Head of caudate nucleus (tissue), 42 donors: ENCODE measurements around the gene DESI2.
"Not testable (repeated sequence)": the region's sequence is repeated elsewhere in the genome, so short reads cannot be mapped to it uniquely, and the experiment has no call there.

Experiments used
- DNase-seq, 42 donors: peaks; one replicate each; pipeline versions ENCODE4 v3.0.0 to v3.0.0-alpha.2; 2020 to 2021; ENCODE audit warnings: mixed read lengths in 7 of 42
- intact Hi-C: fragments of 100-400 bp; cut with DNase I; formaldehyde crosslinking; loops from one replicate; pipeline ENCODE4 v1.15.0; 2022

The DESI2 gene

DNA sequence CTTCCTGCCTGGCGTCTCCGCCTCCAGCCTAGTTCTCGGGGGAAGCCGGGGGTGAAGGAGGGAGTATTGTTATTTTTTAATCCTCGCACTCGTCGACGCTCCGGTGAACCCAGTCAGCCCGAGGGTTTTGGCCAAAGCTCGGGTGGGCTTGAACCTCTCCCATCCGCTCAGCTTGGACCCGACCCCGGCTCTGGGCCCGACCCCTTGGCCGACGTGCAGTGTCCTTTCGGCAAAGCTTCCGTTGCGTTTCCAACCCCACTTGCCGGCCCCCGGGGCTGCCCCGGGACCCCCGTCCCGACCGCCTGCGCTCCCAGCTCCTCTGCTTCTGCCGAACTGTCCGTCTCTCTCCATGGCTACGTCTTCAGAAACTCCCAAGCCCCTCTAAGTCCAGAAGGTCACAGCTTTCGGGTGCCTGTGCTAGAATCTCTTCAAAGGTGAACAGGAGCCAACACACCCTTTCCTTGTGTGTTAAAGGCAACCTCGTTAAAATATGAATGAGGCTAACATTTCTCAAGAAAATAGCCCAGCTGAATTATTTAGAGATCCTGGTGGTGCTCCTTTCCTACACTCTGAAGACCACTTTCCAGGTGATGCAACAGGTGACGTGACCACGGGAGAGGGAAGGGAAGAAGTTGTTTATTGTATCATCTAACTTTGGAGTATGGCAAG, 647 bp downstream of the DESI2 start:
- peak in 8 of 42 donors; percentile 12 to 56 (median 26) for DNase-seq
- intact Hi-C loops, result loop anchor here (2.0 to 5.0 kb wide), 4 partner anchors 51 to 1914 kb away; partner anchors contain the start of genes CNST, COX20 and TFB2M

DNA sequence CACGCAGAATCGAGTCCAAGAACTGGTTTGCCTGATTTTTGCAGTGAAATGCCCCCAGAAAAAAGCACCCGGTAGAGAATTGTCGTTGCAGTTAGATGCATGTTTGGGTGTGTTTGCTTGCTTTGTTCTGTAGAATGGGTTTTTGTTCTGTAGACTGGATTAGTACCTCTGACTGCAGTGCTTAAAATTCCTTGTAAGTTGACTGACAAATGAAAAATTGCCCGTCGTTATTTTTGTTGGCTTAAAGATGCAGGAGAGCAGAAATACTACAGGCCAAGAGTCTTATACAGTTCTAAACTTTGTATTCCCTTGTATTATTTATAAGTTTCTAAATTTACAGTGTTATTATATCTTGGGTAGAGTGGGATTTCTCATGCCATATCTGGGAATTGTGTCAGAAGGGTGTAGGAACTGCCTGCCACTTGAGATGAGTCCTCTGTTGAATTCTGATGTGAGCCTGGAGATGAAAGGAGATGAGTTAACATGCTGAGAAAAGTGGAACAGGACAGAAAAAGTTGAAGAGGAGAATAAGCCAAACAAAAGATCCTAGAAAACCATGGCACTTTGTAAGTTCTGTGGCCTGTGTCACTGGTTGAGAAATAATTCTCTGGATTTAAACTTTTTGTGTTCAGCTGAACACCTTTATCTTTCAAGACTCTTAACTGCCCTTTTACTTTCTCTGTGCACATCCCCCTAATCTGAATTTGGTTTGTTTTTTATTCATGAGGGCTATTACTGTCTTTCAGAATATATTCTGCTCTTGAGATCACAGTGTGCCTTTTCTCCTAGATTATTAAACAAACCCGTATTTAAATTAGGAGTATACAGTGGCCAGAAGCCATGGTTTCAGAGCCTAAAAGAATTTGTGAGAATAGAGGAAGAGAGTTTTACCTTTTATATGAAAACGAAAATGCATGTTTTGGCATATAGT, 1.4 kb downstream of the DESI2 start:
- DNase-seq, result no peak
- intact Hi-C loops, result loop anchor here (5.0 kb wide), 3 partner anchors 52 to 1913 kb away; partner anchors contain the start of genes CNST and TFB2M

DNA sequence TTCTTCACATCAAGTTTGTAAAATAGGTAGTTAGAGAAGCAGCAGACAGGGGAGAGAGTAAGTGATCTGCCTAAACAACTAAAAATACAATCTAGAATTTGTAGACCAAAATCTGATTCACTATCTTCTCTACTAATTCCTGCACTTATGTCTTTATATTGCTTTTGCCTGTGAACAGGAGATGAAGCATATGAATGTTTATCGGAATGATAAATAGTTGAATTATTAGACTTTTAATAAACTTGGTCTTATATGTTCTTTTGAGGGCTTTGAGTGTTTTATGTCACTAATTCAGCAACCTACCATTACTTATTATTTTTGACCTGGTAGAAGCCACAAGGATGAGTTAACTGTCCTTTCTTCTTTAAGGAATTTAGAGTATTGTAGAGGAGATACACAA, 2.3 kb downstream of the DESI2 start:
- intact Hi-C loops, result no loop called here
- no peak for DNase-seq

DNA sequence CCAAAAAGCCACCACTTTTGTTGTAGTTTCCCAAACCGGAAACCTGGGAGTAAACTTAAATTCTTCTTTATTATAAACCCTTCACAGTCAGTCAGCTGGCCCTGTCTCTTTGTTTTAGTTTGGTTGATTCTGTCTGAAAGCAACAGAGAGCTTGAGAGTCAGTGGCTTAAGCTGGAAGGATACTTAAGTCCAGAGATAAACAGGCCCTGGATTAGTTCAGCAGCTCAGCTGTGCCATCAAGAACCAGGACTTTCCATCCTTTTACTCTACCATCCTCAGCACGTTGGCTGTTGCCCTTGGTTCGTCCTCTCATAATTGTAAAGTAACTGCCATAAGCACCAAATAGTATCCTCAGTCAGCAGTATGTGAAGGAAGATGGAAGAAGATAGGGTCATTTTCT, 4.5 kb downstream of the DESI2 start:
- DNase-seq, result no peak
- intact Hi-C loops, result no loop called here

DNA sequence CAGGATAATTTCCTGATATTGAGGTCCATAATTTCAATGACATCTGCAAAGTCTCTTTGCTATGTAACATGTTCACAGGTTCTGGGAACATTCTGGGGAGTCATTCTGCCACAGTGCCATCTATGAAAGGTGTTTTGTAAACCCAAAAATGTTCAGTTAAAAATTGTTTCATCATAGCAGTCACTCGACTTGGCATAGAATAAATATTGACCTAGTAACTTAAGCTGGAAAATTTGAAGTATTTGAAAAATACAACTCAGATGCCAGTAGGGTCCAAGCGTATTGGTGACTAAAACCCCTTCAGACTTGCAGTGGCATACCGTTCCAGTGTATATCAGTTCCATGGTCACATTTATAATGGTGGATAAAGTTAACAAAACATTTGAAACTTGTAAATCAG, 6.8 kb downstream of the DESI2 start:
- no peak for DNase-seq
- intact Hi-C loops, result no loop called here

DNA sequence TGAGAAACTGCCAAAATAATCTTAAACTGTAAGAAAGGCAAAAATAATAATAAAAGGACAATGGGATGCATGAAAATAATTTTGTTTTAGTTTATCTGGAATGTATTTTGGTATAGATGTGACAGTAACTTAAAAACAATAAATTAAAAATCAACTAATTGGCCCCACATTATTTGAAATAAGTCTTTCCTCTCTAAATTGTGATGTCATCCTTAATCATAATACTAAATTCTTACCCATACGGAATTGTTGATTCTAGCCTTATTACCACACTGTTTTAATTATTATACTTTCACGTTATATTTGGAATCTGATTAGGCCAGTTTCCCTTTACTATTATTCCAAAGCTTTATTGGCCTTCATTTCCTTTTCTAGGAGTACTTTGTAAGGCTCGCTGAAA, 7.7 kb downstream of the DESI2 start:
- intact Hi-C loops, result no loop called here
- no peak for DNase-seq

DNA sequence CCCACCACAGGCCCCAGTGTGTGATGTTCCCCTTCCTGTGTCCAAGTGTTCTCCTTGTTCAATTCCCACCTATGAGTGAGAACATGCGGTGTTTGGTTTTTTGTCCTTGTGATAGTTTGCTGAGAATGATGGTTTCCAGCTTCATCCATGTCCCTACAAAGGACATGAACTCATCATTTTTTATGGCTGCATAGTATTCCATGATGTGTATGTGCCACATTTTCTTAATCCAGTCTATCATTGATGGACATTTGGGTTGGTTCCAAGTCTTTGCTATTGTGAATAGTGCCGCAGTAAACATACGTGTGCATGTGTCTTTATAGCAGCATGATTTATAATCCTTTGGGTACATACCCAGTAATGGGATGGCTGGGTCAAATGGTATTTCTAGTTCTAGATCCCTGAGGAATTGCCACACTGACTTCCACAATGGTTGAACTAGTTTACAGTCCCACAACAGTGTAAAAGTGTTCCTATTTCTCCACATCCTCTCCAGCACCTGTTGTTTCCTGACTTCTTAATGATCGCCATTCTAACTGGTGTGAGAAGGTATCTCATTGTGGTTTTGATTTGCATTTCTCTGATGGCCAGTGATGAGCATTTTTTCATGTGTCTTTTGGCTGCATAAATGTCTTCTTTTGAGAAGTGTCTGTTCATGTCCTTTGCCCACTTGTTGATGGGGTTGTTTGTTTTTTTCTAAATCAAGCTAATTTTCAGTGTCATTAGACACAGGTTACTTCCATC, 8.8 kb downstream of the DESI2 start:
- DNase-seq, result not testable (repeated sequence)

DNA sequence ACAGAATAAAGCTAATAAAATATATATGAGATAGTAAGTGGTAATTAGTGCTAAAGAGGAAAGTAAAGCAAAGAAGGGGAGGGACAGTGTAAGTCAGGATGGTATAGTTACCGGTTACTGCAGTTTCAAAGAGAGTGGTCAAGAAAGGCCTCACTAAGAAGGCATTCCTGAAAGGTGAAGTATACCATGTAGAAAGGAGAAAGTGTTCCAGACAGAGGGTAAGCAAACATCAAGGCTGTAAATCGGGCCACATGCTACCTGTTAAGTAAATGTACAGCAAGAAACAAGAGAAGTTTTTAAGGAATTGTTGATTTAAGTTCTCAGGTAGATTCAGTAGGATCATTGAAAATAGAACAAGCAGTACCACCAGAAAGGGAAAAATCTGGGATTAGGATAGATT, 9.7 kb downstream of the DESI2 start:
- no peak for DNase-seq

More for the DNA sequence above, 8.8 kb downstream of the DESI2 start:
- intact Hi-C loops, result not testable (repeated sequence)

DNA sequence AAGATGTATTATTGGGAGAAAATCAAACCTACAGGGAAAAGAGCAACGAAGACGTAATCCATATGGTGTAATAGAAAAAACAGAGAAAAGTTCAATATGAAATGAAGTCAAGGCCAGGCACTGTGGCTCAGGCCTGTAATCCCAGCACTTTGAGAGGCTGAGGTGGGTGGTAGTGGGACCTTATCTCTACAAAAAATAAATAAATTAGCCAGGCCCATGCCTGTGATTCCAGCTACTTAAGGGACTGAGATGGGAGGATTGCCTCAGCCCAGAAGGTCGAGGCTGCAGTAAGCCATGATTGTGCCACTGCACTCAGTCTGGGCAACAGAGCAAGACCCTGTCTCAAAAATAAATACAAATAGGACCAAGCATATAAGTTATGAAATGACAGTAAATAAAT, 11.4 kb downstream of the DESI2 start:
- intact Hi-C loops, result no loop called here
- DNase-seq, result no peak

More for the DNA sequence above, 9.7 kb downstream of the DESI2 start:
- intact Hi-C loops, result no loop called here

DNA sequence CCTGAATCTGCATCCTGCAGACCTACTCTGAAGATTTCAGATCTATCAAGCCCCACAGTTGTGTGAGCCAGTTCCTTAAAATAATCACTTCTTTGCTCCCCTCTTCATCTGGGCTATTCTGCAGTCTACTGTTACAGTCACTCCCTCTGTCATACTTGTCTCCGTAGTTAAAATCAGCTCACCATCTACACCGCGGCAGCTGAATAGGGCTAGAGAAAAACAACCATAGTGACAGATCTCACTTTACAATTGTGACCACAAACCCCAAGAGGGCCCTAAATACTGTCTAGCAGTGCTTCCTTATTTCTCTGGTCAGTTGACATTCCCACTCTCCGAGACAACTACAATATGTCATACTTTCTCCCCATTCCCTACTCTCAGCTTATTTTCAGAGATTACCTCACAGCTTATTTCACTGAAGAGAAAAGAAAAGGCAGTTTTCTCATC, 12.9 kb downstream of the DESI2 start:
- DNase-seq, result peak in 1 of 42 donors; percentile 11
- intact Hi-C loops, result no loop called here

DNA sequence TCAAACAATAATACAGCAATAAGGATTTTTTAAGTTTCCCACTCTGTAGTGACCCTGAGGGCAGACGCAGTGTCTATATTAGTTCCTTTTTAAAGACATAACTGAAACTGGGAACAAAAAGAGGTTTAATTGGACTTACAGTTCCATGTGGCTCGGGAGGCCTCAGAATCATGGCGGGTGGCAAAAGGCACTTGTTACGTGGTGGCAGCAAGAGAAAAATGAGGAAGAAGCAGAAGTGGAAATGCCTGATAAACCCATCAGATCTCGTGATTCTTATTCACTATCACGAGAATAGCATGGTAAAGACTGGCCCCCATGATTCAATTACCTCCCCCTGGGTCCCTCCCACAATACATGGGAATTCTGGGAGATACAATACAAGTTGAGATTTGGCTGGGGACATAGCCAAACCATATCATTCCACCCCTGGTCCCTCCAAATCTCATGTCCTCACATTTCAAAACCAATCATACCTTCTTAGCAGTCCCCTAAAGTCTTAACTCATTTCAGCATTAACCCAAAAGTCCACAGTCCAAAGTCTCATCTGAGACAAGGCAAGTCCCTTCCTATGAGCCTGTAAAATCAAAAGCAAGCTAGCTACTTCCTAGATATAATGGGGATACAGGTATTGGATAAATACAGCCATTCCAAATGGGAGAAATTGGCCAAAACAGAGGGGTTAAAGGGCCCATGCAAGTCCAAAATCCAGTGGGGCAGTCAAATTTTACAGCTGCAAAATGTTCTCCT, 13.9 kb downstream of the DESI2 start:
- DNase-seq, intact Hi-C loops: not testable (repeated sequence)

DNA sequence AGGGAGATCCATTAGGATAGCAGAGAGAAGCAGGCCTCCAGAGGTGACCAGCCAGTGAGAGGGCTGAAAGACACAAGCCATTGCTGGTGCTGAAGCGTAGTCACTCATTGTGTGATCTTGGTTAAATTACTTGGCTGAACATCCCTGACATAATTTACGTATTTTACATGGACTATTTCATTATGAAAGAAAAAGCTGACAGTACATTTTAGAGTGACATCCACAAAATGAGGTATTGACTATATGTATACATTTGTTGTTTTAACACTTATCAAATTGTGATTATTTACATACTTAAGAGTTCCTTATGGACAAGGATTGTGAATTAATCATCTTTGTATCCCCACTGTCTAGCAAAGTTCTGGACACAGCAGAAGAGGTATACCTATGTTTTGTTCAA, 14.9 kb downstream of the DESI2 start:
- intact Hi-C loops, result no loop called here
- DNase-seq, result no peak

DNA sequence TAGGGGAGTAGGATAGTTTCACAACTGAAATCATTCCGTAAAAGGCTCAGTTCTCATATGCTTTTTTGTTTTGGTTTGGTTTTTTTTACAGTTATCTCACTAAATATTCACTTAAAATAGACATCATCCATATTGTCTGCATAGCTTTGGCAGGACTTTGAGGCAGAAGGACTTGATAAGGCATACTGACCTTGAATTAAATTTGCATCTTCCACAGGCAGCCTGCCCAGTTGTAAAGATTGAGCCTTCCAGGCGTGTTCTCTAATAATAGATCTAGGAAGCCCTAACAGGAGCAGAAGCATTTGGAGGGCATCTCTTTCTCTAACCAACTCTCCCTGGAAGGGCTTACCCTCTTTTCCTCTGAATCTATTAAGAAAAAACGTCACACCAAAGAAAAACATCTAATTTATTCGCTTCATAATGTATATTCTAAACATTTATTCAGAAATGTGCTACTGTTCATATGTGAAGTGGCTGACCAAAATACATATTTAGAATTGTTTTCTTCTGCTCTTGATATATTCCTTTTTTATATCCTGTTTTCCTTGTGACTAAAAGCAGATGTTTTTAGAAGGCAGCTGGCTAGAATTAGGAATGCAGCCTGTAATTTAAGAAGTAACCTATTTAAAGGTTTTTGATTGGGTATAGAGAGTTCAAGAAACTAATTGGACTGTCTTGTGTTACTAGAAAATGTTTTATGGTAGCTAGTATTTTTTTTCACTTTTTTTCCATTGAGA, 20.2 kb downstream of the DESI2 start:
- intact Hi-C loops, result no loop called here
- no peak for DNase-seq

DNA sequence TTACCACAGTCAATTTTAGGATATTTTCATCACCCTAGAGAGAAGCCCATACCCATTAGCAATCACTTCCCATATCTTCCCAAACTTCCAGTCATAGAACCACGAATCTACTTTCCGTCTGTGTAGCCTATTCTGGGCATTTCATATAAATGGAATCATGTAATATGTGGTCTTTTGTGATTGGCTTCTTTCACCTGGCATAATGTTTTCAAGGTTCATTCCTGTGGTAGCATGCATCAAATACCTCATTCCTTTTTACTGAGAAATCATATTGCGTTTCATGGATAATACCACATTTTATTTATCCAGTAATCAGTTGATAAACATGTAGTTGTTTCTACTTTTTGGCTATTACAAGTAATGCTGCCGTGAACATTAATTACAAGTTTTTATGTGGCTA, 21.5 kb downstream of the DESI2 start:
- intact Hi-C loops, result no loop called here
- no peak for DNase-seq

DNA sequence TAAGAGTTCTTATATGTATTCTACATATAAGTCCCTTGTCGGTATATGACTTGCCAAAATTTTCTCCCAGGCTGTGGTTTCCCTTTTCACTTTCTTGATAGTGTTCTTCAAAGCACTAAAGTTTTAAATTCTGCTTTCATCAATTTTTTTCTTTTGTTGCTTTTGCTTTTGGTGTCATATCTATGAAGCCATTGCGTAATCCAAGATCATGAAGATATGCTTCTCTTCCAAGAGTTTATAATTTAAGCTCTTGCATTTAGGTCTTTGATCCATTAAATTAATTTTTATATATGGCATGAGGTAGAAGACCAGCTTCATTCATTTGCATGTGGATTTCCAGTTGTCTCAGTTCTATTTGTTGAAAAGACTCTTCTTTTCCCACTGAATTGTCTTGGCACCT, 22.2 kb downstream of the DESI2 start:
- intact Hi-C loops, result no loop called here
- no peak for DNase-seq

DNA sequence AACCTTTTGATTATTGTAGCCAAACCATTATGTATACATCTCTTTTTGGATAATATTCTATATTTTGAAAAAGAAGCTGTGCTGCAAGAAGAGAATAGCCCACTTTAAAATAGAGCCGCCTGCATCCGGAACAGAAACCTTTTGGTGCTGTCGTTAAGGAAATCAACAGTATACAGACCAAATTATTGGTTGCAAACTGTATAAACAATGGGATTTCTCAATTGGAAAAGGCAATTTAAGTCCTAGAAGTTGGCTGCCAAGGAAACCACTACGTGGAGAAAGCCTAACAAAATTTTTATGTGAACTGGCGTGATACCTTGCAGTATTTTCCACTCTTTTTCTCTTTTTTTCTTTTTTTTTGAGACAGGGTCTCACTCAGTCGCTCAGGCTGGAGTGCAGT, 25.8 kb downstream of the DESI2 start:
- intact Hi-C loops, result no loop called here
- DNase-seq, result no peak

DNA sequence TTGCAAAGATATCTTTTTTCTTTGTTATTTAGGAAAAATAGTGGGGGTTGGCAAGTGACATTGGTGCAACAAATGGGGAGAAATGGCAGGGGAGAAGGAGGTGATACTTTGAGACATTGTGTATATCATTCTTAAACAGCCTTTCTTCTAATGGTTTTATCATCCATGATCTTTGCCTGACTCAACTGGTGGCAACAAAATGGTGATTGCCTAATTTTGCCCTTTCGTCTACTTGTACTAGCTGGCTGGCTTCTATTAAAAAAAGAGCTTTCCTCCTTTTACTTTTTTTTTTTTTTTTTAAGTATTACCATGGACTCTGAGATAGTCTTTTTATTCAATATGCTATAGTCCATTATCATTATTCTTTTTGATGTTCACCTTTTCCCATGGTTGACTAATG, 27.7 kb downstream of the DESI2 start:
- no peak for DNase-seq
- intact Hi-C loops, result no loop called here

DNA sequence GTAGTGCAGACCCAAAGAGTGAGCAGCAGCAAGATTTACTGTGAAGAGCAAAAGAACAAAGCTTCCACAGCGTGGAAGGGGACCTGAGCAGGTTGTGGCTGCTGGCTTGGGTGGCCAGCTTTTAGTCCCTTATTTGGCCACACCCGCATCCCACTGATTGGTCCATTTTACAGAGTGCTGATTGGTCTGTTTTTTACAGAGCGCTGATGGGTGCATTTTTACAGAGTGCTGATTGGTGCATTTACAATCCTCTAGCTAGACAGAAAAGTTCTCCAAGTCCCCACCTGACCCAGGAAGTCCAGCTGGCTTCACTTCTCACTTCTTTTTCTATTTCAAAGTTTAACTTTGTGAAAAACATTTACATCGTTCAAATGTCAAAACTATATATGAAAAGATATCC, 29.2 kb downstream of the DESI2 start:
- DNase-seq, intact Hi-C loops: not testable (repeated sequence)
